ENCODE data around the gene ST7L. TPM values are rescaled to one million over a fixed set of nuclear protein-coding genes. Genes with fewer than 3 reads are reported as not detected.
A peak's percentile ranks its signal among the peaks of the same experiment; 100 is the strongest.
"Not testable (repeated sequence)": the region's sequence is repeated elsewhere in the genome, so short reads cannot be mapped to it uniquely, and the experiment has no call there.

Gene ST7L
- 10 to 100 TPM; 13.8 to 25.2 (median 24.4) TPM for total RNA-seq

GRCh38 chr1:112618721-112619517 is at the start of gene ST7L:
Gene ST7L, minus strand, starts transcription at chr1:112619141. Its CDS starts 28 bp downstream, at chr1:112619113.
- 0 to 1% methylated on average over 42 to 48 of the region's 48 CpGs for whole genome bisulfite sequencing, 2 donors
- no peak for TF ChIP-seq POLR2A (IDR thresholded peaks at IDR 0.05)
- TF ChIP-seq, protein P1, sequence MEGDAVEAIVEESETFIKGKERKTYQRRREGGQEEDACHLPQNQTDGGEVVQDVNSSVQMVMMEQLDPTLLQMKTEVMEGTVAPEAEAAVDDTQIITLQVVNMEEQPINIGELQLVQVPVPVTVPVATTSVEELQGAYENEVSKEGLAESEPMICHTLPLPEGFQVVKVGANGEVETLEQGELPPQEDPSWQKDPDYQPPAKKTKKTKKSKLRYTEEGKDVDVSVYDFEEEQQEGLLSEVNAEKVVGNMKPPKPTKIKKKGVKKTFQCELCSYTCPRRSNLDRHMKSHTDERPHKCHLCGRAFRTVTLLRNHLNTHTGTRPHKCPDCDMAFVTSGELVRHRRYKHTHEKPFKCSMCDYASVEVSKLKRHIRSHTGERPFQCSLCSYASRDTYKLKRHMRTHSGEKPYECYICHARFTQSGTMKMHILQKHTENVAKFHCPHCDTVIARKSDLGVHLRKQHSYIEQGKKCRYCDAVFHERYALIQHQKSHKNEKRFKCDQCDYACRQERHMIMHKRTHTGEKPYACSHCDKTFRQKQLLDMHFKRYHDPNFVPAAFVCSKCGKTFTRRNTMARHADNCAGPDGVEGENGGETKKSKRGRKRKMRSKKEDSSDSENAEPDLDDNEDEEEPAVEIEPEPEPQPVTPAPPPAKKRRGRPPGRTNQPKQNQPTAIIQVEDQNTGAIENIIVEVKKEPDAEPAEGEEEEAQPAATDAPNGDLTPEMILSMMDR (IDR thresholded peaks at IDR 0.05): no peak

GRCh38 chr1:112666946-112667345 is 48.0 kb upstream of the ST7L start:
- WGBS, 2 donors: 95 to 98% methylated on average over 2 of the region's 2 CpGs
- no peak overlapping the region for H3K4me3 ChIP-seq (ENCODE audit: low read depth, poor library complexity, severe bottlenecking)
- TF ChIP-seq POLR2A (IDR thresholded peaks at IDR 0.05): no peak
- TF ChIP-seq, protein P1 (IDR thresholded peaks at IDR 0.05): no peak
- DNase-seq (ENCODE audit: low spot score in 2 of 2): no peak
- intact Hi-C loops (cut with DNase I; ENCODE audit: low total_unique reads): no loop called here

More at GRCh38 chr1:112618721-112619517, at the start of gene ST7L:
- peak within 1 kb of the TSS; percentile 93 for H3K4me3 ChIP-seq (ENCODE audit: low read depth, poor library complexity, severe bottlenecking)
- DNase-seq (ENCODE audit: low spot score in 2 of 2): peak; percentile 72 to 95
- intact Hi-C loops (cut with DNase I; ENCODE audit: low total_unique reads): loop anchor here (10.0 kb wide), 2 partner anchors 114 to 224 kb away; partner anchors contain the start of genes CTTNBP2NL and WNT2B

DNA sequence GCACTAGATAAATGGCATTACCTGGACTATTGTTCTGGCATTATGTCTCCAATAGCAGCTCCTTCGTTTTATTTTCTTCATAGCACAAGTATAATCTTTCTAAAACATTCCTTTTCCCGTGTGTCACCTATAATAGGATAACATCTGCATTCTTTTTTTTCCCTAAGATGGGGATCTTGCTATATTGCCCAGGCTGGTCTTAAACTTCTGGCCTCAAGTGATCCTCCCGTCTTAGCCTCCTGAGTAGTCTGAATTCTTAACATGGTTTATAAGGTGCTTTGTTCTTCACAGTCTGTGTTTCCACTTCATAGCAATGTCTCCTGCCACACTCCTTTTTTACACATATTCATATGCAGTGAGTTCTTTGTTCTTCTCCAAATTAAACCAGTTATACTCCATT is 46.9 kb upstream of the ST7L start:
- DNase-seq (ENCODE audit: low spot score in 2 of 2): no peak
- 89 to 98% methylated on average over 3 of the region's 3 CpGs for WGBS, 2 donors
- intact Hi-C loops (cut with DNase I; ENCODE audit: low total_unique reads): no loop called here
- no peak overlapping the region for H3K4me3 ChIP-seq (ENCODE audit: low read depth, poor library complexity, severe bottlenecking)
- TF ChIP-seq, protein P1 (IDR thresholded peaks at IDR 0.05): no peak
- TF ChIP-seq POLR2A (IDR thresholded peaks at IDR 0.05): no peak

- intact Hi-C loops (cut with DNase I; ENCODE audit: low total_unique reads): no loop called here
These were observed 32.3 kb upstream of the ST7L start for GRCh38 chr1:112651205-112651604.

GRCh38 chr1:112646225-112646624 is 27.3 kb upstream of the ST7L start:
- TF ChIP-seq, protein P1 (IDR thresholded peaks at IDR 0.05): no peak
- no peak for TF ChIP-seq POLR2A (IDR thresholded peaks at IDR 0.05)
- WGBS, 2 donors: 88 to 94% methylated on average over 4 of the region's 4 CpGs
- intact Hi-C loops (cut with DNase I; ENCODE audit: low total_unique reads): no loop called here
- H3K4me3 ChIP-seq (ENCODE audit: low read depth, poor library complexity, severe bottlenecking): no peak overlapping the region
- DNase-seq (ENCODE audit: low spot score in 2 of 2): peak in 1 of 2 donors; percentile 28

More at GRCh38 chr1:112651205-112651604, 32.3 kb upstream of the ST7L start:
- no peak for TF ChIP-seq POLR2A (IDR thresholded peaks at IDR 0.05)
- H3K4me3 ChIP-seq (ENCODE audit: low read depth, poor library complexity, severe bottlenecking): no peak overlapping the region
- WGBS, 2 donors: 98 to 100% methylated on average over 1 of the region's 1 CpG
- no peak for DNase-seq (ENCODE audit: low spot score in 2 of 2)

DNA sequence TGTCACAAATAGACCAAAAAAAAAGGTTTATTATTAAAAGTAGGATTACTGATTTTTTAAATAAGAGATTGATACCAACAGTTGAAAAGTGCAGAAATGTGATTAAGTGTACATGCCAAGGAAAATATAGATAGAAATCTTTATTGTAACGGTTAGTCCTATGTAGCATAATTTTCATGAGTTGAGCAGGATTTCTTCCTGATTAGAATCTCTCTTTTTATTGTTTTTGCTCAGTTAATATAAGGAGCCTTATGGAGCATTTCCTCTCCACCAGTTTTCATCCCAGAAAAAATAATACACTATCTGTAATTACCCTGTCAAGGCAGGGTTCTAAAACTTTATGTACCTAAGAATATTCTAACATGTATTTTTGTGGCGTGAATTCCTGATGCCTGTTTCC is 24.1 kb upstream of the ST7L start:
- intact Hi-C loops (cut with DNase I; ENCODE audit: low total_unique reads): no loop called here
- DNase-seq (ENCODE audit: low spot score in 2 of 2): no peak
- WGBS, 2 donors: 72 to 75% methylated on average over 2 of the region's 2 CpGs
- no peak for TF ChIP-seq POLR2A (IDR thresholded peaks at IDR 0.05)
- TF ChIP-seq, protein P1 (IDR thresholded peaks at IDR 0.05): no peak
- no peak overlapping the region for H3K4me3 ChIP-seq (ENCODE audit: low read depth, poor library complexity, severe bottlenecking)

GRCh38 chr1:112640437-112640836 is 21.5 kb upstream of the ST7L start:
- DNase-seq (ENCODE audit: low spot score in 2 of 2); H3K4me3 ChIP-seq (ENCODE audit: low read depth, poor library complexity, severe bottlenecking); intact Hi-C loops (cut with DNase I; ENCODE audit: low total_unique reads): not testable (repeated sequence)
- WGBS, 2 donors: 57 to 78% methylated on average over 6 to 11 of the region's 23 CpGs

Measured in lower leg skin (tissue), 4 donors.